Breast epithelium (tissue), 3 donors: Measurements from ENCODE around the gene CATSPER1.

Experiments used
- POLR2A ChIP-seq: fragments of 450-650 bp; IDR thresholded peaks from one replicate; pipeline ENCODE4 v1.6.1; 2016; ENCODE audit warnings: antibody characterized with exemption, mild to moderate bottlenecking, moderate library complexity
- TF ChIP-seq, protein P1 (sequence below), 3 donors: fragments of 450-650 bp; IDR thresholded peaks; one replicate each; pipeline ENCODE4 v1.5.1; 2016 to 2017; ENCODE audit warnings: antibody characterized with exemption in 3 of 3, mild to moderate bottlenecking in 3 of 3, moderate library complexity in 3 of 3

- TF ChIP-seq POLR2A, result no peak
- TF ChIP-seq, protein P1, sequence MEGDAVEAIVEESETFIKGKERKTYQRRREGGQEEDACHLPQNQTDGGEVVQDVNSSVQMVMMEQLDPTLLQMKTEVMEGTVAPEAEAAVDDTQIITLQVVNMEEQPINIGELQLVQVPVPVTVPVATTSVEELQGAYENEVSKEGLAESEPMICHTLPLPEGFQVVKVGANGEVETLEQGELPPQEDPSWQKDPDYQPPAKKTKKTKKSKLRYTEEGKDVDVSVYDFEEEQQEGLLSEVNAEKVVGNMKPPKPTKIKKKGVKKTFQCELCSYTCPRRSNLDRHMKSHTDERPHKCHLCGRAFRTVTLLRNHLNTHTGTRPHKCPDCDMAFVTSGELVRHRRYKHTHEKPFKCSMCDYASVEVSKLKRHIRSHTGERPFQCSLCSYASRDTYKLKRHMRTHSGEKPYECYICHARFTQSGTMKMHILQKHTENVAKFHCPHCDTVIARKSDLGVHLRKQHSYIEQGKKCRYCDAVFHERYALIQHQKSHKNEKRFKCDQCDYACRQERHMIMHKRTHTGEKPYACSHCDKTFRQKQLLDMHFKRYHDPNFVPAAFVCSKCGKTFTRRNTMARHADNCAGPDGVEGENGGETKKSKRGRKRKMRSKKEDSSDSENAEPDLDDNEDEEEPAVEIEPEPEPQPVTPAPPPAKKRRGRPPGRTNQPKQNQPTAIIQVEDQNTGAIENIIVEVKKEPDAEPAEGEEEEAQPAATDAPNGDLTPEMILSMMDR (IDR thresholded peaks at IDR 0.05), result no peak
These were observed 29.0 kb downstream of the CATSPER1 start for GRCh38 chr11:65997286-65997685.
